Parathyroid adenoma (tissue), 2 donors: ENCODE results near the gene MR1.

ENCODE experiments used
- H2AFZ ChIP-seq: fragments of 300-600 bp; sonication (generic); one replicate; pipeline ENCODE4 v1.7.0; 2017; ENCODE audit warnings: antibody characterized with exemption, mild to moderate bottlenecking
- H3K27ac ChIP-seq: fragments of 300-600 bp; sonication (generic); one replicate; pipeline ENCODE4 v1.7.0; 2017
- H3K27me3 ChIP-seq: fragments of 300-600 bp; sonication (generic); one replicate; pipeline ENCODE4 v1.7.0; 2017; ENCODE audit warnings: low read length; ENCODE audit not compliant: control insufficient read depth, insufficient read depth
- H3K36me3 ChIP-seq: fragments of 300-600 bp; sonication (generic); one replicate; pipeline ENCODE4 v1.7.0; 2017; ENCODE audit warnings: low read length; ENCODE audit not compliant: control insufficient read depth, insufficient read depth
- H3K4me1 ChIP-seq: fragments of 300-600 bp; sonication (generic); one replicate; pipeline ENCODE4 v1.7.0; 2017; ENCODE audit warnings: control low read depth
- H3K4me2 ChIP-seq: fragments of 300-600 bp; sonication (generic); one replicate; pipeline ENCODE4 v1.7.0; 2017; ENCODE audit warnings: low read length
- H3K4me3 ChIP-seq: fragments of 300-600 bp; sonication (generic); one replicate; pipeline ENCODE4 v1.7.0; 2017; ENCODE audit warnings: low read depth, low read length
- H3K79me2 ChIP-seq: fragments of 300-600 bp; sonication (generic); one replicate; pipeline ENCODE4 v1.7.0; 2017; ENCODE audit warnings: control low read depth
- H3K9ac ChIP-seq: fragments of 300-600 bp; sonication (generic); one replicate; pipeline ENCODE4 v1.7.0; 2017; ENCODE audit warnings: mild to moderate bottlenecking
- H3K9me3 ChIP-seq: fragments of 300-600 bp; sonication (generic); one replicate; pipeline ENCODE4 v1.7.0; 2017; ENCODE audit warnings: low read length; ENCODE audit not compliant: control insufficient read depth
- CTCF ChIP-seq: fragments of 300-600 bp; sonication (generic); IDR thresholded peaks from one replicate; pipeline ENCODE4 v1.7.0; 2017; ENCODE audit warnings: antibody characterized with exemption, mild to moderate bottlenecking
- donor health status: primary hyperparathyroidism.

The MR1 gene

GRCh38 chr1:181036107-181036836, 2.5 kb downstream of the MR1 start:
- no peak overlapping the region for H3K27ac ChIP-seq
- no peaks in the 10 kb centered on the region for H3K79me2 ChIP-seq
- H3K4me3 ChIP-seq = no peak overlapping the region
- peaks cover 4% of the 10 kb centered on the region for H3K4me1 ChIP-seq
- H3K9me3 ChIP-seq = no peaks in the 10 kb centered on the region
- no peak overlapping the region for H2AFZ ChIP-seq
- no peaks in the 10 kb centered on the region for H3K27me3 ChIP-seq
- TF ChIP-seq CTCF = no peak
- no peaks in the 10 kb centered on the region for H3K36me3 ChIP-seq
- H3K9ac ChIP-seq = no peak overlapping the region
- no peak overlapping the region for H3K4me2 ChIP-seq

GRCh38 chr1:181037386-181037785, 3.6 kb downstream of the MR1 start:
- Histone ChIP-seq H3K9ac (no peak overlapping the region), H3K36me3 (no peaks in the 10 kb centered on the region), H3K9me3 (no peaks in the 10 kb centered on the region), H3K4me3 (no peak overlapping the region), H3K27me3 (no peaks in the 10 kb centered on the region), H3K4me2 (no peak overlapping the region), H3K4me1 (peaks cover 4% of the 10 kb centered on the region), H3K27ac (no peak overlapping the region), H2AFZ (no peak overlapping the region), H3K79me2 (no peaks in the 10 kb centered on the region)
- no peak for TF ChIP-seq CTCF

GRCh38 chr1:181038399-181038873, 4.7 kb downstream of the MR1 start:
- no peaks in the 10 kb centered on the region for H3K4me1 ChIP-seq
- H3K9ac ChIP-seq = no peak overlapping the region
- peak; percentile 38 for TF ChIP-seq CTCF
- no peak overlapping the region for H2AFZ ChIP-seq
- H3K36me3 ChIP-seq = no peaks in the 10 kb centered on the region
- no peak overlapping the region for H3K4me2 ChIP-seq
- H3K27ac ChIP-seq = no peak overlapping the region
- H3K4me3 ChIP-seq = no peak overlapping the region
- H3K27me3 ChIP-seq = no peaks in the 10 kb centered on the region
- no peaks in the 10 kb centered on the region for H3K79me2 ChIP-seq
- H3K9me3 ChIP-seq = no peaks in the 10 kb centered on the region

GRCh38 chr1:181040284-181040865, 6.6 kb downstream of the MR1 start:
- Histone ChIP-seq H3K4me2 (no peak overlapping the region), H3K4me3 (no peak overlapping the region), H3K4me1 (no peaks in the 10 kb centered on the region), H3K36me3 (no peaks in the 10 kb centered on the region), H3K9ac (no peak overlapping the region), H3K9me3 (no peaks in the 10 kb centered on the region), H3K27ac (no peak overlapping the region), H3K79me2 (no peaks in the 10 kb centered on the region), H3K27me3 (no peaks in the 10 kb centered on the region), H2AFZ (no peak overlapping the region)
- TF ChIP-seq CTCF = no peak
